Measurements from ENCODE around the gene NEURL4.

NEURL4 gene

GRCh38 chr17:7304179-7304578, 25.0 kb downstream of the NEURL4 start:
- DNase-seq (ENCODE audit: low read depth), result no peak

DNA sequence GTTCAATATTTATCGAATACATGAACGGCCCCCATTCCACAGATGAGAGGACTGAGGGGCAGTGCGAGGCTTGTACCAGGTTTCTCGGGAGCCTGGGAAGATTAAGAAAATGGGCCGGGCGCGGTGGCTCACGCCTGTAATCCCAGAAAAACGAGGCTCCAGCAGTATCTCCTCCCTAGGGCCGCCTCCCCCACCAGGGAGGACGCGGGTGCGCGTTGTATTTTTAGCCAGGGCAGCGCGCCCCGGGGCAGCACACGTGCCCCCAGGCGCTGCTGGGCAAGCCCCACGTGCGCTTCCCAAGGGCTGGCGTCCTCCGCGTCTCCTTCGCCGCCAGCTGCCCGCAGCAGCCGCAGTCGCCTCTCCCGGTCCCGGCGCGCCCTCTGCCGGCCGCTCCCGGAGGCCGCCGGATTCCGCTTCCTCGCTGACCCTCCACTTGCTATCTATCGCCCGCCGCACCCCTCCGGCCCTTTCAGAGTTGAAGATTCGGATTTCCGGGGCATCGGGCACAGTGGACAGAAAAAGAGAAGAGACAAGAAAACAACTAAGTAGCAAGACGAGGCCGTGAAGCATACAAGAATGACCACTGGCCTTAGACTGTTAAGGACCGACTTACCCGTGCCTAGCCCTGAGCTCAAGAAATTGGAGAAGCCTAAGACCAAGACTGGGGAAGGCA, 32.8 kb downstream of the NEURL4 start:
- no peak for DNase-seq (ENCODE audit: low read depth)

GRCh38 chr17:7295230-7296180, 33.6 kb downstream of the NEURL4 start:
- no peak for DNase-seq (ENCODE audit: low read depth)

- no peak for DNase-seq (ENCODE audit: low read depth)
Observed at GRCh38 chr17:7294614-7295153, 34.5 kb downstream of the NEURL4 start, which contains the start of gene YBX2. TSS of gene YBX2 (minus strand) at chr17:7294639. CDS start at chr17:7294500, 139 bp downstream.

DNA sequence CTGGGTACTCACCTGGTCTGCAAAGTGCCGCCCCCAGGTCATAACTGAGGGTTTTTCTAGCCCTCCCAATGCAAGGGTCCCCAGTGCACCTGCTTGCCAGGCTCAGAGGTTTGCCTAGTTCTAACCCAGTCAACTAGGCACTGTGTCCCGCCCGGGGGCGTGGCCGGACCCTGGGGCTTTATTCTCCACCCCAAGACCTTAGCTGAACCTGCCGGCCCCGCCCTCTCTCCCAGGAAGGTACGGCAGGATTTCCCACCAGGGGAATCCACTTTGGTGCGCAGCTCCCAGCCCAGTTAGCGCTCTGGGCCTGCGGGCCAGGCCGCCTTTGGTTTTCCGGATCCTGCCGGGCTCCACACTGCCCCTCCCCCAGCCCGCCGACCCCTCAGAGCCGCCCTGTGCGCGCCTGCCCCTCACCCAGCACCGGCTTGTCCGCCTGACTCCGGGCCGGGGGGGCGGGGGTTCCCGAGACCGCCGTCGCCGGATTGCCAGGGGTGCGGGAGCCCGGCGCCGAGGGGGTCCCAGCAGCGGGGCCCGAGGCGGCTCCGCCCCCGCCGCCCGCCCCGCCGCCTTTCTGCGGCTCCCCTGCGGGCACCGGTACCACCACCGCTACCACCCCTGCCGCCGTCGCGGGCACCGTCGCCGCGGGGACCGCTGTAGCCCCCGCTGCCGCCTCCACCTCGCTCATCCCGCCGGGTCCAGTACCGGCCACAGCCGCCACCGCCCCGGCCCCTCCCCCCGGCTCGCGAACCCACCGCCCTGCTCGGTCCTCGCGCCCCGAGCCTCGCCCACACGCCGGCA, 35.1 kb downstream of the NEURL4 start:
- no peak for DNase-seq (ENCODE audit: low read depth)

- no peak for DNase-seq (ENCODE audit: low read depth)
Observed at GRCh38 chr17:7293159-7293558, 36.0 kb downstream of the NEURL4 start.

DNA sequence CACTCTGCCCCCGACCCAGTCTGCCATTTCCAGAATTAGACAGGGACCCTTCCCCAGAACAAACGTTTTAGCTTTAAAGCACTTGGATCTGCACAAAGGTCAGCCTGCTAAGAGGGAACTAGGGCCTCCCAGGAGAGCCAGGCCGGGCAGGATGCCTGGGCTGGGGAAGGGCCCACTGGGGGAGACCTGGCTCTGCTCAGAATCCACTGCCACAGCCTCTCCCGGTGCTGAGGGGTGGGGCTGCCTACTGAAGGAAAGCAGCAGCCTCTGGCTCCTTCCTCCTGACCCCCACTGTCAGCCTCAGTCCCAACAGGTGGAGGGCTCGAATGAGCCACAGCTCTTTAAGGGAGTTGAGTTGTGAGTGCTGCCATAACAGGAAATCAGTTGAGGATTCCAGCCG, 36.4 kb downstream of the NEURL4 start:
- DNase-seq (ENCODE audit: low read depth), result no peak

DNA sequence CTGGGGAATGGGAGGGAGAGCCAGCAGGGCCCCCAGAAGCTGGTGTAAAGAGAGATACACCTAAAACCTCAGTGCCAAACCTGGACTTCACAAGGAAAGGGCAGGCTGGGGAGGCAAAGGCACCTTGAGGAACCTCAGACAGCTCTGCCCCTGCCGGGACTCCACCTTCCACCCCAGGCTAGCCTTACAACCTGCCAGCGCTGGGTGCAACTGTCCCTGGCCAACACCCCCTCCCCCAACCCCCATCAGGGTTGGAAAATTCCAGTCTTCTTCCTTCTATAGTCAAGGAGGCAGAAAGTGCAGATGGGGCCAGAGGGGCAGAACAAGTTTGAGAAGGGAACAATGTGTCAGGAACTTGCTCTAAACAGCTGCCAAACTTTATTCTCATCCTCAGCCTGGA, 36.9 kb downstream of the NEURL4 start:
- no peak for DNase-seq (ENCODE audit: low read depth)

GRCh38 chr17:7290685-7291084, 38.5 kb downstream of the NEURL4 start:
- DNase-seq (ENCODE audit: low read depth), result no peak

GRCh38 chr17:7290166-7290565, 39.0 kb downstream of the NEURL4 start:
- no peak for DNase-seq (ENCODE audit: low read depth)

DNA sequence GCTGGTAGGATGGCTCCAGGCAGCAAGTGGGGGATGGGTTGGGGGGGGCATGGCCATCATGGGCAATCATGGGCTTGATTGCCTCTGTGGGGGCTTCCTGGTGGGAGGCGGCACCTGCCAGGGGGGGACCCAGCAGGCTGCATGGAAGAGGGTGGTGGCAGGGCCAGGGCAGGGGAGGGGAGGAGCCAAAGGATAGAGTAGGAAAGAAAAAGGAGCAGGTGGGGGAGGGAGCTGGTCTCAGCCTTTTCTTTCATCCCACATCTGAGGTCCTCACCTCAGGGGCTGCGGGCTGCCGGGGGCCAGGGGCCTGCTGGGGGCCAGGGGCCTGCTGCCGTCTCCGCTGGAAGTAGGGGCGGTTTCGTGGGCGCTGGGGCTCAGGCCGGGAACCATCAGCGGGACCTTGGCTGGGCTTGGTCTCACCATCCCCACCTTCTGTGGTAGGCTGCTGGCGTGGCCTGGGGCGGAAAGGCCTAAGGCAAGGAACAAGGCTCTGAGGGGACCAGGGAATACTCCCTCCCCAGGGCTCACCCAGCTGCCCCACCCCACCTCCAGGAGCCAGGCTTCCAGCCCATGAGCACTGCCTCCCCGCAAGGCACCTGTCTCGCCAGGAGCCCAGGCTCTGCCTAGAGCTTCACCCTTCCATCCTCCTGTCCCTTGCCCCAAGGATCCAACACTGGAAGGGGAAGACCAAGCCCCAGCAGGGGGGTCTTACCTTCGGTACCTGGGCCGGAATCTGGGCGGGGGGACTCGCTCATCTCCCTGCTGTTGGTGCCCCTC, 39.7 kb downstream of the NEURL4 start:
- DNase-seq (ENCODE audit: low read depth), result no peak

GRCh38 chr17:7285679-7286078, 43.5 kb downstream of the NEURL4 start:
- DNase-seq (ENCODE audit: low read depth), result no peak

DNA sequence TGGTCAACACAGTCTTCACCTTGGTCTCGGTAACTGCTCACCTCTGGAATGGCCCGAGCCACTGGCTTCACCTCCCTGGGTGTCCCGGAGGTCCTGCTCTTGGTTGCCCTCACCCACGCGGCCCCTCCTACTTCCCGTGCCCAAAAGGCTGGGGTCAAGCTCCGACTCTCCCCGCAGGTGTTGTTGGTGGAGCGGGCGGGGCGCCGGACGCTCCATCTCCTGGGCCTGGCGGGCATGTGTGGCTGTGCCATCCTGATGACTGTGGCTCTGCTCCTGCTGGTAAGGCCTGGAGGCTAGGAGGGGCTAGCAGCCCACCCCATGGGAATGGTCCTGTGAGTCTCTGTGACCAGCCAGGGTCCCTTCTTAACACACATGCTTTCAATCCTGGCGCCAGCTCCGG, 44.2 kb downstream of the NEURL4 start:
- DNase-seq (ENCODE audit: low read depth), result no peak

- DNase-seq (ENCODE audit: low read depth), result no peak
Observed at GRCh38 chr17:7283471-7284216, 45.5 kb downstream of the NEURL4 start.

DNA sequence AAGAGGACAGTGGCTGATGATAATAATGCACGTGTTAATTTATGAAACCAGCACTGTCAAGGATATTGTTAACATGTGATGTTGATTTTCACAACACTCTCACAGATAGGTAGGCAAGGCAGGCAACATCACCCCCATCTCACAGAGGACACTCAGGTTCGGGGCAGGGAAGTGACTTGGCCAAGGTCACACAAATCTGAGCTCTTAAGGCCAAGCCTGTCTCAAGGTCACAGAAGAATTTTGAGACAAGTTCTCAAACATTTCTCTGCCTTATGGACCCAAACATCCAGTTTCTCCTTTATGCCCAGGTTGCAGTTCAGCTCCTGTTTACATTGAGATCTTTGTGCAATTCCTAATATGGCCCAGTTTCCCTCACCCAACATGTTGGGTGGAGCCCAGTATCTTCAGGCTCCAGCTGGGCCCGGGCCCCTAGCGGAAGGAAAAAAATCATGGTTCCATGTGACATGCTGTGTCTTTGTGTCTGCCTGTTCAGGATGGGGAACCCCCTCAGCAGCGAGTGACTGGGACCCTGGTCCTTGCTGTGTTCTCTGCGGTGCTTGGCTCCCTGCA, 46.3 kb downstream of the NEURL4 start:
- DNase-seq (ENCODE audit: low read depth), result no peak

DNA sequence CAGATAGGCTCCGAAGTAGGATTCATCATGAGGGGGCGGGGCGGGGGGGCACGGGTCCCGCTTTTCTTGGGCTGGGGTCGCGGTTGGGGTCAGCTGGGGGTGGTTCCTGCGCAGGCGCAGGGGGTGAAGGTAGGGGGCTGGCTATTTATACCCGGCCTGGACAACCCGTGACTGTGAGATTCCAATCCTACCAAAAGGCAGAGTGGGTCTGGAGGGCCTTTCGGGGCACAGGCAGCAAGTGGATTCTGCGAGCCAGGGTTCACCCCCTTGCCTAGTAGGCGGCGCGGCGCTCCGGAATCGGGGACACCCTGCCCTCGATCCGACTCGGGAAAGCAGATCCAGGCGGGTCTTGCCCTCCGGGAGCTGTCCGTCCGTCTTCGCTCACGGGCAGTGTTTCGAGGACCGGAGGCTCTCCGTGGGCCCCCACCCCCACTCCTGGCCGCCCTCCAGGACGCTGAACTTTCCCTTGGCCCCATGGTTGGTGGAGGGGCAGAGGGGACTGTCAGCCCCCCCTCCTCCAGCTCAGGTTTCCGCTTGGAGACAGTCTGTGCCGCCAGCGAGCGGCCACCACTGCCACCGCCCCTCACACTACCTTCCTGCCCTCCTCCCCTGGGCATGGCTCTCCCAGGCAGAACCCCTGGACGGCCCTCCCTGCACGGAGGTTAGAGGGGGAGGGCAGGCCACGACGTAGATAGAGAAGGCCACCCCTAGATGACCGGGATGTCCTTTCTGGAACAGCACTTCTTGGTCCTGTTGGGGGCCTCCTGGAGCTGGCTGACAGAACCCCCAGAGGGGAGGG, 47.0 kb downstream of the NEURL4 start:
- no peak for DNase-seq (ENCODE audit: low read depth)

DNA sequence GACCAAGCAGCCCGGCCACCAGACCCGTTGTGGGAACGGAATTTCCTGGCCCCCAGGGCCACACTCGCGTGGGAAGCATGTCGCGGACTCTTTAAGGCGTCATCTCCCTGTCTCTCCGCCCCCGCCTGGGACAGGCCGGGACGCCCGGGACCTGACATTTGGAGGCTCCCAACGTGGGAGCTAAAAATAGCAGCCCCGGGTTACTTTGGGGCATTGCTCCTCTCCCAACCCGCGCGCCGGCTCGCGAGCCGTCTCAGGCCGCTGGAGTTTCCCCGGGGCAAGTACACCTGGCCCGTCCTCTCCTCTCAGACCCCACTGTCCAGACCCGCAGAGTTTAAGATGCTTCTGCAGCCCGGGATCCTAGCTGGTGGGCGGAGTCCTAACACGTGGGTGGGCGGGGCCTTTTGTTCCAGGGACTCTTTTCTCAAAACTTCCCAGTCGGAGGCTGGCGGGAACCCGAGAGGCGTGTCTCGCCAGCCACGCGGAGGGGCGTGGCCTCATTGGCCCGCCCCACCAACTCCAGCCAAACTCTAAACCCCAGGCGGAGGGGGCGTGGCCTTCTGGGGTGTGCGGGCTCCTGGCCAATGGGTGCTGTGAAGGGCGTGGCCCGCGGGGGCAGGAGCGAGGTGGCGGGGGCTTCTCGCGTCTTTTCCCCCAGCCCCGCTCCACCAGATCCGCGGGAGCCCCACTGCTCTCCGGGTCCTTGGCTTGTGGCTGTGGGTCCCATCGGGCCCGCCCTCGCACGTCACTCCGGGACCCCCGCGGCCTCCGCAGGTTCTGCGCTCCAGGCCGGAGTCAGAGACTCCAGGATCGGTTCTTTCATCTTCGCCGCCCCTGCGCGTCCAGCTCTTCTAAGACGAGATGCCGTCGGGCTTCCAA, 47.8 kb downstream of the NEURL4 start, which contains the start of gene SLC2A4:
TSS of gene SLC2A4 (plus strand) at position 645 of the 879 bp plus-strand sequence. CDS start at position 862, 217 bp downstream.
- DNase-seq (ENCODE audit: low read depth), result peak; percentile 66

GRCh38 chr17:7280519-7281073, 48.5 kb downstream of the NEURL4 start:
- peak; percentile 26 for DNase-seq (ENCODE audit: low read depth)

Data from HS-27A (cell line).